Naive thymus-derived CD4-positive, alpha-beta T cell (primary cell): ENCODE results near the gene STAU1. TPM values are rescaled to one million over a fixed set of nuclear protein-coding genes. Genes with fewer than 3 reads are reported as not detected.
A peak's percentile ranks its signal among the peaks of the same experiment; 100 is the strongest.

Experiments
- ATAC-seq: fragments of 150-1000 bp; cut with Tn5 transposase; 2 replicates; pipeline ENCODE4 v1.10.0; 2021; ENCODE audit warnings: mild to moderate bottlenecking, moderate library complexity
- CTCF ChIA-PET: fragments of 350-600 bp; sonication (Branson Sonifier 250); formaldehyde crosslinking; loops from one replicate; lab custom pipeline; 2021; ENCODE audit warnings: antibody characterized with exemption; lab: Charles Lee
- POLR2A ChIA-PET: fragments of 350-600 bp; sonication (Branson Sonifier 250); formaldehyde crosslinking; loops from one replicate; lab custom pipeline; 2021; ENCODE audit warnings: antibody characterized with exemption, inconsistent platforms; lab: Charles Lee
- DNase-seq, 9 donors: peaks; one replicate each; pipeline versions ENCODE4 v3.0.0 to v3.0.0-alpha.2; 2020 to 2022; ENCODE audit warnings: mixed read lengths in 1 of 9
- H3K27ac ChIP-seq: one replicate; pipeline ENCODE4 v1.7.0; 2013; ENCODE audit warnings: mild to moderate bottlenecking, low read depth, low read length, moderate library complexity
- H3K27me3 ChIP-seq, 2 donors: one replicate each; pipeline ENCODE4 v1.7.0; 2013; ENCODE audit warnings: low read length in 2 of 2, mild to moderate bottlenecking in 2 of 2, moderate library complexity in 2 of 2; ENCODE audit not compliant: control insufficient read depth in 2 of 2, insufficient read depth in 2 of 2
- H3K36me3 ChIP-seq, 3 experiments: 1 replicate in 2 of 3; 2 replicates in 1 of 3; pipeline ENCODE4 v1.7.0; 2013; ENCODE audit warnings: low read length in 3 of 3, mild to moderate bottlenecking in 3 of 3, moderate library complexity in 1 of 3; ENCODE audit not compliant: insufficient read depth in 3 of 3, control insufficient read depth in 2 of 3
- H3K4me1 ChIP-seq, 2 donors: one replicate each; pipeline ENCODE4 v1.7.0; 2013; ENCODE audit warnings: low read length in 2 of 2, mild to moderate bottlenecking in 2 of 2, moderate library complexity in 1 of 2; ENCODE audit not compliant: control insufficient read depth in 2 of 2, insufficient read depth in 2 of 2
- H3K4me3 ChIP-seq: 2 replicates; pipeline ENCODE4 v1.7.0; 2013; ENCODE audit warnings: mild to moderate bottlenecking, low read length
- H3K9me3 ChIP-seq, 3 experiments: 1 replicate in 2 of 3; 2 replicates in 1 of 3; pipeline ENCODE4 v1.7.0; 2013; ENCODE audit warnings: low read length in 3 of 3; ENCODE audit not compliant: control insufficient read depth in 2 of 3
- H3K27ac Mint-ChIP-seq, 9 donors: one replicate each; pipeline ENCODE4 v1.8.0; 2020 to 2022; ENCODE audit warnings: mixed read lengths in 9 of 9, mild to moderate bottlenecking in 8 of 9, moderate library complexity in 5 of 9, inconsistent platforms in 2 of 9
- H3K27me3 Mint-ChIP-seq, 5 donors: one replicate each; pipeline ENCODE4 v1.8.0; 2021 to 2022; ENCODE audit warnings: mixed read lengths in 5 of 5, mild to moderate bottlenecking in 1 of 5
- H3K36me3 Mint-ChIP-seq, 5 donors: one replicate each; pipeline ENCODE4 v1.8.0; 2020 to 2022; ENCODE audit warnings: mixed read lengths in 5 of 5, mild to moderate bottlenecking in 3 of 5, inconsistent platforms in 1 of 5
- H3K4me1 Mint-ChIP-seq, 7 donors: one replicate each; pipeline ENCODE4 v1.8.0; 2020 to 2022; ENCODE audit warnings: mixed read lengths in 7 of 7, mild to moderate bottlenecking in 3 of 7, inconsistent platforms in 1 of 7
- H3K4me3 Mint-ChIP-seq, 10 donors: one replicate each; pipeline ENCODE4 v1.8.0; 2020 to 2022; ENCODE audit warnings: mild to moderate bottlenecking in 10 of 10, mixed read lengths in 10 of 10, moderate library complexity in 6 of 10, inconsistent platforms in 2 of 10
- H3K9me3 Mint-ChIP-seq, 11 donors: one replicate each; pipeline ENCODE4 v1.8.0; 2020 to 2022; ENCODE audit warnings: mixed read lengths in 11 of 11, mild to moderate bottlenecking in 4 of 11, inconsistent platforms in 1 of 11, moderate library complexity in 1 of 11
- intact Hi-C, 2 donors: fragments of 100-400 bp; cut with micrococcal nuclease; formaldehyde crosslinking; loops; one replicate each; pipeline ENCODE4 v1.15.1; 2023
- polyA plus RNA-seq, 2 donors: library from polyadenylated mRNA; unstranded; fragments of 300-500 nt; fragmentation: Illumina TruSeq; gene quantifications; one replicate each; pipeline ENCODE4 v1.2.3, GENCODE V29; 2021
- total RNA-seq, 6 experiments: library from RNA in 5 of 6; stranded (reverse) in 5 of 6; gene quantifications; 1 replicate in 5 of 6; 2 replicates in 1 of 6; pipeline ENCODE4 v1.2.3 and lab custom pipeline; 2021 to 2026

Gene STAU1, protein sequence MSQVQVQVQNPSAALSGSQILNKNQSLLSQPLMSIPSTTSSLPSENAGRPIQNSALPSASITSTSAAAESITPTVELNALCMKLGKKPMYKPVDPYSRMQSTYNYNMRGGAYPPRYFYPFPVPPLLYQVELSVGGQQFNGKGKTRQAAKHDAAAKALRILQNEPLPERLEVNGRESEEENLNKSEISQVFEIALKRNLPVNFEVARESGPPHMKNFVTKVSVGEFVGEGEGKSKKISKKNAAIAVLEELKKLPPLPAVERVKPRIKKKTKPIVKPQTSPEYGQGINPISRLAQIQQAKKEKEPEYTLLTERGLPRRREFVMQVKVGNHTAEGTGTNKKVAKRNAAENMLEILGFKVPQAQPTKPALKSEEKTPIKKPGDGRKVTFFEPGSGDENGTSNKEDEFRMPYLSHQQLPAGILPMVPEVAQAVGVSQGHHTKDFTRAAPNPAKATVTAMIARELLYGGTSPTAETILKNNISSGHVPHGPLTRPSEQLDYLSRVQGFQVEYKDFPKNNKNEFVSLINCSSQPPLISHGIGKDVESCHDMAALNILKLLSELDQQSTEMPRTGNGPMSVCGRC
- total RNA-seq, result 10 to 100 TPM; 42.8 to 56.3 (median 48.7) TPM
- 10 to 100 TPM; 35.8 to 42.8 TPM for polyA plus RNA-seq
- total RNA-seq (lab: John Stamatoyannopoulos, UW), result 74.0 reads per million, percentile 79 among the genes with 10 or more reads in this experiment

DNA sequence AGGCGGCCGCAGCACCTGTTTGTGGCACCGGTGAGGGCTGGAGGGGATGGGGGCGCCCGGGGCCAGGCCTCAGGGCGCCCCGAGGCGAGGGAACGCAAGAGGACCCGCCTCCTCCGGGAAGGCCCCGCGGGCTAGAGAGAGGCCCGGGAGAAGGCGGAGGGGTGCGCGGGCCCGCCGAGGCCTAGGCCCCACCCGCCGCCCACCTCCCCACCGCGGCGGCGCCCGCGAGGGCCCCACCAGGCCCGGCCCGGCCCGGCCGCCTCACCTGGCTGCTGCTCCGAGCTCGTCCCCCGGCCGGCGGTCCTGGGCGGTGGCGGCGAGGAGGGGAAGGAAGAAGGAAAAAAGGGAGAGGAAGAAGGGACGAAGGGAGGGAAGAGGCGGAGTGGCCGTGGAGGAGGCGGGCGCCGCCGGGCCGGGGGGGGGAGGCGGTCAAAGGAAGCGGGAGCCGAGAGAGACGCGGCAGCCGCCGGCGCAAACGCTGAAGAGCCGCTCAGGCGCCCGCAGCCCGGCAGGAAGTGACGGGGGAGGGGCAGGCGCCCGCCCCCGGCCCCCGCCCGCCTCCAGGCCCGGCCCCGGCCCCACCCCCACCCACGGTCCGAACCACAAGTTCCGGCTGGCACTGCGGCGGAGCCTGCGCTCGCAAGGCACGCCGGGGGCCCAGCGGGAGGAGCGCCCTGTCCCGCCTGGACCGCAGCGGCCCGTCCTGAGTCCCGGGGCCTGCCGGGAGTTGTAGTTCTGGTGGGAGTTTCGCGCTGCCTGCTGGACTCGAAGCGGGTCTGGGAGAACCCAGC lies at the start of gene STAU1:
Gene STAU1 (minus strand): TSS at position 484 of the 791 bp plus-strand sequence. CDS start 22,133 bp downstream, outside the sequence.
- no peaks in the 10 kb centered on the region for H3K9me3 ChIP-seq
- H3K4me1 ChIP-seq, result peaks cover 15 to 18% of the 10 kb centered on the region in 2 donors
- intact Hi-C loops, result loop anchor here (1.0 to 5.0 kb wide), 10 partner anchors 21 to 1686 kb away; partner anchors contain the start of genes CSE1L (in 2 of the 2), DDX27 (in 2 of the 2), ZNFX1 (in 2 of the 2) and ARFGEF2 (in 1 of the 2)
- H3K27me3 ChIP-seq, result no peaks in the 10 kb centered on the region
- H3K9me3 Mint-ChIP-seq, result peaks cover 0 to 2% (median 0%) of the 10 kb centered on the region in 11 donors
- H3K36me3 Mint-ChIP-seq, result peaks cover 0 to 12% (median 3%) of the 10 kb centered on the region in 5 donors
- peaks cover 29 to 43% (median 37%) of the 10 kb centered on the region in 7 donors for H3K4me1 Mint-ChIP-seq
- POLR2A ChIA-PET, result interaction anchor here (0.7 to 2.3 kb wide), 9 partner anchors 9 to 428 kb away, joined by 3 to 13 read pairs (median 5); partner anchors contain the start of genes DDX27 and ZNFX1
- H3K4me3 Mint-ChIP-seq, result peak within 1 kb of the TSS; percentile 88 to 100 (median 95)
- peak; percentile 86 to 94 (median 89) for DNase-seq
- H3K4me3 ChIP-seq, result peak within 1 kb of the TSS; percentile 88
- peaks cover 0 to 9% (median 0%) of the 10 kb centered on the region in 5 donors for H3K27me3 Mint-ChIP-seq
- H3K27ac Mint-ChIP-seq, result peak within 1 kb of the TSS; percentile 84 to 96 (median 94)
- ATAC-seq, result peak; percentile 98
- CTCF ChIA-PET, result interaction anchor here (1.7 to 2.5 kb wide), 2 partner anchors 29 to 30 kb away, joined by 5 to 12 read pairs; no protein-coding TSS in a partner anchor
- H3K36me3 ChIP-seq, result no peaks in the 10 kb centered on the region
- H3K27ac ChIP-seq, result peak within 1 kb of the TSS; percentile 97

DNA sequence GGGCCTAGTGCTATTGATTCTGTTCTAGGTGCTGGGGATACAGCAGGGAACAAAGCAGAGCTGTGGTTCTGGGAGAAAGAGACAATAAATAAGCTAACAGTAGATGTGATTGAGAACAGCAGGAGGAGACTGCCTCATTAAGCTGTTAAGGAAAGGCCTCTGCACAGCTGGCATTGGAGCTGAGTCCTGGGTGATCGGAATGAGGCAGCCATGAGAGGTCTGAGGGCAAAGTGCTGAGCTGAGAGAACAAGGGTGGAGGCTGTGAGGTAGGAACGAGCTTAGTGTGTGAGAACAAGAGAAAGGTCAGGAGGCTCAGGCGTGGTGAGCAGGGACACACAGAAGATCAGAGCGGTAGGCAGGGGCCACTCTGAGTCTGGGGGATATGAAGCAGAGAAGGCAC lies 49.4 kb upstream of the STAU1 start:
- Mint-ChIP-seq H3K27me3 (no peaks in the 10 kb centered on the region), H3K9me3 (no peaks in the 10 kb centered on the region), H3K36me3 (peaks cover 11 to 60% (median 28%) of the 10 kb centered on the region in 5 donors), H3K4me1 (peaks cover 0 to 5% (median 0%) of the 10 kb centered on the region in 7 donors), H3K27ac (peak overlapping the region in 8 of 9 donors; percentile 5 to 88 (median 40)), H3K4me3 (no peak overlapping the region)
- ChIA-PET POLR2A (interaction anchor here (1.0 to 1.2 kb wide), 2 partner anchors 8 to 34 kb away, joined by 3 to 4 read pairs; no protein-coding TSS in a partner anchor), CTCF (interaction anchor here (0.6 to 1.9 kb wide), 4 partner anchors 8 to 104 kb away, joined by 3 to 8 read pairs (median 4); no protein-coding TSS in a partner anchor)
- Histone ChIP-seq H3K27ac (no peak overlapping the region), H3K4me1 (no peaks in the 10 kb centered on the region), H3K9me3 (no peaks in the 10 kb centered on the region), H3K4me3 (no peak overlapping the region), H3K27me3 (no peaks in the 10 kb centered on the region), H3K36me3 (peaks cover 33 to 97% (median 38%) of the 10 kb centered on the region in 3 experiments)
- DNase-seq (no peak), ATAC-seq (no peak)
- intact Hi-C loops, result no loop called here

DNA sequence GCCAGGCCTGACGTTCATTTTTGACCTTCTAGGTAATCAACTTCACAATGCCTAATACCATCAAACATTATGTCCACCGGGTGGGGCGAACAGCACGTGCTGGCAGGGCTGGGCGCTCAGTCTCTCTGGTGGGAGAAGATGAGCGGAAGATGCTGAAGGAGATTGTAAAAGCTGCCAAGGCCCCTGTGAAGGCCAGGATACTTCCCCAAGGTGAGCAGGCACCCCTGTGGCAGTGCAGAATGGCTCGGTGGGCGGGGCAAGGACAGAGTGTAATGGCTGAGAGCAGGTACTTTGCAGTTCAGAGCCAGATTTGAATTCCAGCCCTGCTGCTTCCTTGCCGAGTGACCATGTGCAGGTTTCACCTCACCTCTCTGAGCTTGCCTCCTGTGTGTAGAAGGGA lies 48.2 kb upstream of the STAU1 start:
- Mint-ChIP-seq H3K9me3 (no peaks in the 10 kb centered on the region), H3K27ac (peak overlapping the region in 3 of 9 donors; percentile 27 to 62 (median 48)), H3K4me1 (peaks cover 0 to 7% (median 0%) of the 10 kb centered on the region in 7 donors), H3K4me3 (no peak overlapping the region), H3K36me3 (peaks cover 12 to 53% (median 30%) of the 10 kb centered on the region in 5 donors), H3K27me3 (no peaks in the 10 kb centered on the region)
- DNase-seq, result no peak
- CTCF ChIA-PET, result no interaction called here
- intact Hi-C loops, result no loop called here
- Histone ChIP-seq H3K9me3 (no peaks in the 10 kb centered on the region), H3K27me3 (no peaks in the 10 kb centered on the region), H3K4me3 (no peak overlapping the region), H3K36me3 (peaks cover 31 to 94% (median 34%) of the 10 kb centered on the region in 3 experiments), H3K4me1 (no peaks in the 10 kb centered on the region), H3K27ac (no peak overlapping the region)
- no peak for ATAC-seq
- POLR2A ChIA-PET, result interaction anchor here (0.5 kb wide), 1 partner anchor 13 kb away, joined by 3 read pairs; no protein-coding TSS in a partner anchor

DNA sequence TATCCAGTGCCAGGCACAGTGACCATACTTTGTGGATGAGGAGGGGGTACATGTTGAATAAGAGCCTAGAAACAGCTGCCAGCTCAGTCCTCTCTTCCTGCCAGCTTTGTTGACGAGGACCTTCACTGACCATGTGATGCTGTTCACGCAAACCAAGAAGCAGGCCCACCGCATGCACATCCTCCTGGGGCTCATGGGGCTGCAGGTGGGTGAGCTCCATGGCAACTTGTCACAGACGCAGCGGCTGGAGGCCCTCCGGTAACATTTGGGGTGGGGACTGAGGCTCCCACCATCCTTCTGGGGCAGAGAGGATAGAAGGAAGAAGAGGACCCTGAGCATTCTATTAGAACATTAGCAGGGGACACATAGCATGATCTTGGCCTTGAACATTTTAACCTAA lies 46.7 kb upstream of the STAU1 start:
- peaks cover 0 to 14% (median 0%) of the 10 kb centered on the region in 7 donors for H3K4me1 Mint-ChIP-seq
- no peaks in the 10 kb centered on the region for H3K27me3 ChIP-seq
- ChIA-PET CTCF (interaction anchor here (1.3 kb wide), 1 partner anchor 11 kb away, joined by 4 read pairs; no protein-coding TSS in a partner anchor), POLR2A (interaction anchor here (1.3 kb wide), 1 partner anchor 10 kb away, joined by 3 read pairs; no protein-coding TSS in a partner anchor)
- no peak overlapping the region for H3K4me3 ChIP-seq
- ATAC-seq (no peak), DNase-seq (no peak)
- H3K4me1 ChIP-seq, result no peaks in the 10 kb centered on the region
- no peaks in the 10 kb centered on the region for H3K9me3 ChIP-seq
- no peaks in the 10 kb centered on the region for H3K9me3 Mint-ChIP-seq
- H3K36me3 Mint-ChIP-seq, result peaks cover 18 to 56% (median 33%) of the 10 kb centered on the region in 5 donors
- no peak overlapping the region for H3K4me3 Mint-ChIP-seq
- no peaks in the 10 kb centered on the region for H3K27me3 Mint-ChIP-seq
- peaks cover 43 to 95% (median 43%) of the 10 kb centered on the region in 3 experiments for H3K36me3 ChIP-seq
- H3K27ac Mint-ChIP-seq, result peak overlapping the region in 5 of 9 donors; percentile 25 to 78 (median 54)
- intact Hi-C loops, result no loop called here
- no peak overlapping the region for H3K27ac ChIP-seq

DNA sequence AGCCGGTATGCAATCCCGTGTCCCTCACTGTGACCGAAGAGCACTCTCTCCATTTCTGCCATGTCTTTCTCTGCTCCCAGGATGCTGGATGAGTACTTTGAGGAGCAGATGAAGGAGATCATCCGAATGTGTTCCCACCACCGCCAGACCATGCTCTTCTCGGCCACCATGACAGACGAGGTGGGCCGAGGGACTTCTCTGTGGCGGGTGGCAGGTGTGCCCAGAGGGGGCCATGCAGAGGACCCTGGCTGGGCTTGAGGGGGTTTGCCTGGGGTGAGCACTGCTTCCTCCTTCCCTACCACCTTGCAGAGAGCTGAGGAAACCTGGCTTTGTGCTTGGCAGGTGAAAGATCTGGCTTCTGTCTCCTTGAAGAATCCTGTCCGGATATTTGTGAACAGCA lies 45.1 kb upstream of the STAU1 start:
- Mint-ChIP-seq H3K27me3 (no peaks in the 10 kb centered on the region), H3K4me3 (no peak overlapping the region), H3K9me3 (no peaks in the 10 kb centered on the region), H3K27ac (no peak overlapping the region), H3K4me1 (peaks cover 0 to 14% (median 0%) of the 10 kb centered on the region in 7 donors), H3K36me3 (peaks cover 18 to 57% (median 32%) of the 10 kb centered on the region in 5 donors)
- Histone ChIP-seq H3K27ac (no peak overlapping the region), H3K36me3 (peaks cover 33 to 95% (median 38%) of the 10 kb centered on the region in 3 experiments), H3K27me3 (no peaks in the 10 kb centered on the region), H3K4me1 (no peaks in the 10 kb centered on the region), H3K4me3 (no peak overlapping the region), H3K9me3 (no peaks in the 10 kb centered on the region)
- intact Hi-C loops, result no loop called here
- CTCF ChIA-PET, result interaction anchor here (1.3 kb wide), 1 partner anchor 13 kb away, joined by 4 read pairs; no protein-coding TSS in a partner anchor
- ATAC-seq (no peak), DNase-seq (no peak)
- POLR2A ChIA-PET, result no interaction called here
